Stimulated activated CD8-positive, alpha-beta memory T cell treated with anti-CD3 and anti-CD28 coated beads, Interleukin-4, amount 100 ng/mL, for 24 hours (primary cell): ENCODE results near the gene KCNG2.

Source experiments
- DNase-seq: peaks from one replicate; pipeline ENCODE4 v3.0.0-alpha.2; 2020; ENCODE audit warnings: low read depth

Gene KCNG2

GRCh38 chr18:79912409-79912991, 114.8 kb downstream of the KCNG2 start:
- peak; percentile 10 for DNase-seq

GRCh38 chr18:79912994-79913831, 115.5 kb downstream of the KCNG2 start:
- no peak for DNase-seq

DNA sequence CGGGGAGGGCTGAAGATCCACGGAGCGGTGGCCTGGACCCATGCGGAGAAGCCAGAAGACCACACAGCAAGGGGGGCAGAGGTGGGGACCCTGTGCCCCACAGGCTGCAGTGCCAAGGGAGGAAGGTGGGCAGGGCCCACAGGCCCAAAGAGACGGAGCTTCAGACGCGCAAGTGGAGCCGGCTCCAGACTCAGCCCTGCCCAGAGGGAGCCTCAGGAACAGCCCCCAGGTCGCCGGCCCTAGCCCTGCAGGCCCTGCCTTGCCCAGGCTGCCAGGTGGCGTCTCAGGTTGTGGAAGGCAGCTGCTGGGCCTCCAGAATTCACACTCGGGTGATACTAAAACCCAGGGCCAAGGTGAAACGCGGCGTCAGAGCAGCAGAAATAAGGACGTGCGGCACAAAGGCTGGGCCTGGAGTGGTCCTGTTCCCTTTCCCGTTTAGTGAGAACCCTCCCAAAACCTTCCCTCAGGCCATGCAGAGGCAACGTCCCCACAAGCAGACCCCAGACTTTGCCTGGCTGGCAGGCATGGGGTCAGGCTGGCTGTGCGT, 116.9 kb downstream of the KCNG2 start:
- DNase-seq: no peak

GRCh38 chr18:79915161-79916127, 117.7 kb downstream of the KCNG2 start:
- no peak for DNase-seq

GRCh38 chr18:79916128-79916494, 118.4 kb downstream of the KCNG2 start:
- no peak for DNase-seq

- no peak for DNase-seq
Observed at GRCh38 chr18:79916546-79917168, 118.9 kb downstream of the KCNG2 start.

DNA sequence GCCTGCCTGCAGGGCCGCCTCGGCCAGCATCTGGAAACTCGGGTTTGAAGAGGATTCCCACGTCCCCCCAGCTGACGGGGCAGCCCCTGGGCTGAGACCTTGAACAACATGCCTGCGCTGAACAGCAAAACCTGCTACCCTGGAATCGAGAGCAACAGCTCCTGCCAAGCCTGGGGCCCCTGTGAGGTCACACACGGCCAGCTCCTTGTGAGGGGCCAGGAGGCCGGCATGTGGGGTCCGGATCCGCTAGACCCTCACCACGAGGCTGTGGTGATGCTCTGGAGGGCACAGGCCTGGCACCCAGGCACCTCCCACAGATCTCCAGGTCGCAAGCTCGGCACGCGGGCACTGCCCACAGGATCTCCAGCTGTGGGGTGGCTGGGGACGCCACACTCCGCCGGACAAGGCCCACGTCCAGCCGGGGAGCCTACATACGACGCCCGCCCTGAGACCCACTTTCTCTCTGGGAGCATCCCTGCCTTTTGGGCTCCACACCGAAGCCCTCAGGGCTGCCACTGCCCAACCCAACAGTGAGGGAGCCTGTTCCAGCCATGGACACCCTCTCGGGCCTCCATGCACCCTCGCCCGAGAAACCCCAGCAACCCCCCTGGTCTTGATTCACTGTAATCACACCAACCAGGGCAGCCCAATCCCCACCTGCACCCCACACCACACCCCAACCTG, 119.6 kb downstream of the KCNG2 start:
- no peak for DNase-seq

DNA sequence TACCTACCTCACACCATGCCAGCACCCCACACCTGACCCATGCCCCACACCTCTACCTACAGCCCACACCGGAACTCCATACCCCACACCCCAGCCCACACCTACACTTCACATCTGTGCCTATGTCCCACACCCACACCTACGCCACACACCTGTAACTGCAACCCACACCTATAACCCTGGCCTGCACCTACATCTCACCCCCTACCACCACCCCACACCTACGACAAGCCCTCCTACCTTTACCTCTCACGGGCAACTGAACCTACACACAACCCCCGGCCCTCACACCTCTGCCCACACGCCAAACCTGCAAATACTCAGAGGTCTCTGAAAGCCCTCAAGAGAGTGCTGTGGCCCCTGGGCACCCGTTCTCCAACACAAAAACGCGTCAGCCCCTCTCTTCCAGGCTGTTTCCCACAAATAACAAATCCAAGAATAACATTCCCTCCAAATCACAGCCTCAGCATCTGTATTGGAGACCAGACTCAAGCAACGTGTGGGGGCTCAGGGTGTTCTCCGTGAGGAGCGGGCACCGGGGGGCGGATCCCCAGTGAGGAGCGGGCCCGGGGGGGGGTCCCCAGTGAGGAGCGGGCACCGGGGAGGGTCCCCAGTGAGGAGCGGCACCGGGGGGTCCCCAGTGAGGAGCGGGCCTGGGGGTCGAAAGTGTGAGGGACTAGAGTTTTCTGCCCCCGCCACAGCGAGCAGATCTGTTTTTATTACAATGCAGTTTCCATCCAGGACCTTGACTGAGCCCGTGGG, 120.3 kb downstream of the KCNG2 start:
- no peak for DNase-seq

- DNase-seq: no peak
Observed at GRCh38 chr18:79918615-79919011, 120.9 kb downstream of the KCNG2 start.

- DNase-seq: no peak
Observed at GRCh38 chr18:79919089-79919488, 121.4 kb downstream of the KCNG2 start.

DNA sequence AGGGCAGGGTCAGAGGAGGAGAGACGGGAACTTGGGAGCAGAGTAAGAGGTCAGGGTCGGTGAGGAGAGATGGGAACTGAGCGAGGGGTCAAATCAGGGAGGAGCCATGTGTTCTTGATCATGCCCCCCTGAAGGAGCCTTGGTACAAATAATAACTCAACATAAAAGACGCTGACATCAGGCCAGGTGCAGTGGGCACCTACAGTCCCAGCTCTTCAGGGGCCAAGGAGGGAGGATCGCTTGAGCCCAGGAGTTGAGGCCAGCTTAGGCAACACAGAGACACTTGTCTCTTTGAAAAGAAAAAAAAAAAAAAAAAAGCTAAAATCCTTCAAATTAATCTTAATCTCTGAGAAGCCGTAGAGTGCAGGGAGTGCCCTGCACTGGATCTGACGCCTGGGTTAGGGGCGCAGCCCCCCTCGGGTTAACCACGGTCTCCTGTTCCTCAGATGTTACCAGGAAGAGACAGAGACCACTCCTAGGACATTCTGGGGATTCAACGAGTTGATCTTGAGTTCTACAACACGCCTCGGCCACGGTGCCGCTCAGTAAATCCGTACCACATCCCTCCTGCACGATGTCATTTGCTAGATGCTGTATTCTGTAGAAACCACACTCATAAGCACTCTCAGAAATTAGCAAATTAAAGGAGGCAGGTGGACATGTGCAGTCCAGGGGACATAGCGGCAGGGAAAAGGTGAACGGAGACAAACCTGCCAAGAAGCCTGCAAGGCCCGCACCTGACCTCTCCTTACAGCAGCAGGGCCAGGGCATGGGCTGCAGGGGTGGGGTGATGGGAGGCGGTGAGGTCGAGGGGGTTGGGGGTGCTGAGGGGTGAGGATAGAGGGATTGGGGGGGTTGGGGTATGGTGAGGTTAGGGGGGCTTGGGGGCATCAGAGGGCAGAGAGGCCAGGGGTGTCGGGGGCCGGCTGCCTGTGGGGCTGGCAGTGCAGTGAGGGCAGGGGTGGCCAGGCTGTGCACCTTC, 124.5 kb downstream of the KCNG2 start:
- no peak for DNase-seq

GRCh38 chr18:79922971-79923411, 125.3 kb downstream of the KCNG2 start:
- no peak for DNase-seq

GRCh38 chr18:79923896-79924585, 126.3 kb downstream of the KCNG2 start:
- no peak for DNase-seq

- no peak for DNase-seq
Observed at GRCh38 chr18:79924814-79925731, 127.3 kb downstream of the KCNG2 start.

DNA sequence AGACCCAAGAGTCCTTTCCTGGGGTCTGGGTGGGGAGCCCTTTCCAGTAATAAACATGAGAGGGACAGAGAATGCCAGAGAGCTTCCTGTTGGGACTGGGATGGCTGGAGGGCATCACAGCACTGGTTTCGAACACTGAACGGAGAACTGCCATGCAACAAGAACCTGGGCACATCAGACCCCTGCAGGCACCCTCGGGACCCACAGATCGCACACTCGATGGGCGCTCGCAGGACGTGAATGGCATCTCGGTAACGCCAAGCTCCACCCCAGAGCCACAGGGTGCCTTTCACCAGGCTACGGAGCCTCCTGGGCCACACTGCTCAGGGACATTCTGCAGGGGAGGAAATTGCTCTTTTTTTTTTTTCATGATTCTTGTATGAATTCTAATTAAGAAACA, 128.6 kb downstream of the KCNG2 start:
- no peak for DNase-seq

GRCh38 chr18:79926715-79927606, 129.2 kb downstream of the KCNG2 start:
- DNase-seq: no peak
